Mesenchymal stem cell (in vitro differentiated cells and primary cell): Measurements from ENCODE around the gene AACS.
"Not testable (repeated sequence)": the region's sequence is repeated elsewhere in the genome, so short reads cannot be mapped to it uniquely, and the experiment has no call there.

Source experiments
- DNase-seq: peaks from one replicate; pipeline ENCODE4 v3.0.0-alpha.2; 2013
- H2AFZ ChIP-seq: one replicate; pipeline ENCODE4 v1.6.1; 2013; ENCODE audit warnings: low read depth, mild to moderate bottlenecking, control low read depth, inconsistent platforms, low read length, moderate library complexity
- H2AK5ac ChIP-seq: 2 replicates; pipeline ENCODE4 v1.6.1; 2013; ENCODE audit warnings: low read length, moderate library complexity, mild to moderate bottlenecking, inconsistent platforms; ENCODE audit not compliant: severe bottlenecking
- H2BK120ac ChIP-seq: one replicate; pipeline ENCODE4 v1.6.1; 2013; ENCODE audit warnings: low read depth, mild to moderate bottlenecking, inconsistent platforms, low read length, moderate library complexity
- H2BK12ac ChIP-seq, 2 experiments: one replicate each; pipeline ENCODE4 v1.6.1; 2013; ENCODE audit warnings: inconsistent platforms in 2 of 2, low read length in 2 of 2, mild to moderate bottlenecking in 2 of 2, moderate library complexity in 2 of 2, control low read depth in 1 of 2
- H2BK15ac ChIP-seq: one replicate; pipeline ENCODE4 v1.6.1; 2013; ENCODE audit warnings: mild to moderate bottlenecking, low read depth, inconsistent platforms; ENCODE audit not compliant: poor library complexity, severe bottlenecking
- H2BK5ac ChIP-seq: 2 replicates; pipeline ENCODE4 v1.6.1; 2013; ENCODE audit warnings: low read depth, mild to moderate bottlenecking, low read length, control low read depth, inconsistent platforms; ENCODE audit not compliant: poor library complexity, severe bottlenecking
- H3K14ac ChIP-seq, 2 experiments: one replicate each; pipeline ENCODE4 v1.6.1; 2013; ENCODE audit warnings: inconsistent platforms in 2 of 2, low read length in 2 of 2, control low read depth in 1 of 2, mild to moderate bottlenecking in 1 of 2, moderate library complexity in 1 of 2
- H3K18ac ChIP-seq, 2 experiments: one replicate each; pipeline ENCODE4 v1.6.1; 2013; ENCODE audit warnings: inconsistent platforms in 2 of 2, low read length in 2 of 2, control low read depth in 1 of 2, low read depth in 1 of 2, mild to moderate bottlenecking in 1 of 2
- H3K23ac ChIP-seq, 2 experiments: one replicate each; pipeline ENCODE4 v1.6.1; 2013; ENCODE audit warnings: inconsistent platforms in 2 of 2, low read length in 2 of 2, mild to moderate bottlenecking in 2 of 2, moderate library complexity in 2 of 2, control low read depth in 1 of 2
- H3K27ac ChIP-seq: 2 replicates; pipeline ENCODE4 v1.5.1; 2013; ENCODE audit warnings: mild to moderate bottlenecking, moderate library complexity, low read length, control low read depth, inconsistent platforms; ENCODE audit not compliant: poor library complexity, severe bottlenecking
- H3K27me3 ChIP-seq, 2 experiments: 2 replicates each; pipeline versions ENCODE4 v1.6.1 to v1.7.0; 2013; ENCODE audit warnings: low read length in 2 of 2, mild to moderate bottlenecking in 2 of 2, moderate library complexity in 2 of 2, control low read depth in 1 of 2, inconsistent platforms in 1 of 2; ENCODE audit not compliant: control insufficient read depth in 1 of 2, insufficient read depth in 1 of 2
- H3K36me3 ChIP-seq, 2 experiments: 2 replicates each; pipeline versions ENCODE4 v1.6.1 to v1.7.0; 2013; ENCODE audit warnings: low read length in 2 of 2, control low read depth in 1 of 2, inconsistent platforms in 1 of 2, low read depth in 1 of 2, mild to moderate bottlenecking in 1 of 2; ENCODE audit not compliant: insufficient read depth in 2 of 2, control insufficient read depth in 1 of 2
- H3K4ac ChIP-seq, 2 experiments: one replicate each; pipeline ENCODE4 v1.6.1; 2013; ENCODE audit warnings: inconsistent platforms in 2 of 2, low read length in 2 of 2, mild to moderate bottlenecking in 2 of 2, moderate library complexity in 2 of 2, control low read depth in 1 of 2, low read depth in 1 of 2
- H3K4me1 ChIP-seq: 2 replicates; pipeline ENCODE4 v1.6.1; 2013; ENCODE audit warnings: low read depth, low read length, control low read depth; ENCODE audit not compliant: control insufficient read depth, insufficient read depth
- H3K4me2 ChIP-seq: 2 replicates; pipeline ENCODE4 v1.6.1; 2013; ENCODE audit warnings: low read length, mild to moderate bottlenecking, inconsistent platforms; ENCODE audit not compliant: poor library complexity, severe bottlenecking
- H3K4me3 ChIP-seq, 2 experiments: 2 replicates each; pipeline versions ENCODE4 v1.5.1 to v1.7.0; 2013; ENCODE audit warnings: low read length in 2 of 2, mild to moderate bottlenecking in 2 of 2, control low read depth in 1 of 2, low read depth in 1 of 2; ENCODE audit not compliant: insufficient read depth in 1 of 2
- H3K79me1 ChIP-seq: replicated peaks from 2 replicates; pipeline ENCODE4 v1.6.1; 2013; ENCODE audit warnings: mild to moderate bottlenecking, control low read depth, low read length, inconsistent platforms; ENCODE audit not compliant: poor library complexity, severe bottlenecking
- H3K9ac ChIP-seq: 2 replicates; pipeline ENCODE4 v1.7.0; 2013; ENCODE audit warnings: mild to moderate bottlenecking, low read length, moderate library complexity
- H3K9me3 ChIP-seq: 2 replicates; pipeline ENCODE4 v1.7.0; 2013; ENCODE audit warnings: mild to moderate bottlenecking, low read length; ENCODE audit not compliant: control insufficient read depth
- H4K8ac ChIP-seq: one replicate; pipeline ENCODE4 v1.6.1; 2013; ENCODE audit warnings: inconsistent platforms, mild to moderate bottlenecking, low read length, moderate library complexity
- H4K91ac ChIP-seq: one replicate; pipeline ENCODE4 v1.6.1; 2013; ENCODE audit warnings: mild to moderate bottlenecking, low read length, inconsistent platforms
- WGBS: methylation state at CpG from one replicate; pipeline ENCODE4 v1.1.7; 2013; ENCODE audit warnings: mixed read lengths; 5-methylcytosine and 5-hydroxymethylcytosine counted together

Gene AACS

GRCh38 chr12:125081427-125081826 lies 16.2 kb downstream of the AACS start:
- H3K9me3 ChIP-seq, result no peaks in the 10 kb centered on the region
- no peak overlapping the region for H2AK5ac ChIP-seq
- H2BK120ac ChIP-seq, result no peak overlapping the region
- no peak overlapping the region for H3K4ac ChIP-seq
- no peak overlapping the region for H3K23ac ChIP-seq
- no peak overlapping the region for H4K91ac ChIP-seq
- no peak overlapping the region for H2BK12ac ChIP-seq
- H3K4me2 ChIP-seq, result no peak overlapping the region
- no peaks in the 10 kb centered on the region for H3K27me3 ChIP-seq
- no peak overlapping the region for H2BK5ac ChIP-seq
- no peak overlapping the region for H3K18ac ChIP-seq
- no peak overlapping the region for H3K4me3 ChIP-seq
- H3K79me1 ChIP-seq, result peaks cover 3% of the 10 kb centered on the region
- H3K27ac ChIP-seq, result peak overlapping the region; percentile 58
- no peak overlapping the region for H2BK15ac ChIP-seq
- H4K8ac ChIP-seq, result no peak overlapping the region
- H2AFZ ChIP-seq, result no peak overlapping the region
- peaks cover 28 to 46% of the 10 kb centered on the region in 2 experiments for H3K36me3 ChIP-seq
- H3K9ac ChIP-seq, result no peak overlapping the region
- 95% methylated on average over 11 of the region's 11 CpGs for WGBS
- no peak overlapping the region for H3K14ac ChIP-seq
- no peak for DNase-seq
- peaks cover 9% of the 10 kb centered on the region for H3K4me1 ChIP-seq

DNA sequence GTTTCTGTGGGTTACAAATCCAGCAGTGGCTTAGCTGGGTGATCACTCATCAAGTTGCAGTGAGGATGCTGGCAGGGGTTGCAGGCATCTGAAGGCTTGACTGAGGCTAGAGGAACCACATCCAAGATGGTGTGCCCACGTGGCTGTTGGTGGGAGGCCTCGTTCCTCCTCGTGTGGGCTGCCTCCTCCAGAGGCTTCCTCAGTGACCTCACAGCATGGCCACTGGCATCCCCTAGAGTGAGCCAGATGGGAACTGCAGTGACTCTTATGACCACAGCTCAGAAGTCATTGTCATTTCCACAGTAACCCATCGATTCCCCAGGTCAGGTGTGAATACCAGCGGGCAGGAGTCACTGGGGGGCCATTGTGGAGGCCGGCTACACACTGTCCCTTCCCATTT lies 17.8 kb downstream of the AACS start:
- H3K18ac ChIP-seq, result no peak overlapping the region
- 81% methylated on average over 6 of the region's 6 CpGs for whole genome bisulfite sequencing
- H3K14ac ChIP-seq, result no peak overlapping the region
- H2AFZ ChIP-seq, result no peak overlapping the region
- H3K9ac ChIP-seq, result no peak overlapping the region
- no peak overlapping the region for H3K4ac ChIP-seq
- no peak overlapping the region for H3K4me3 ChIP-seq
- H4K8ac ChIP-seq, result no peak overlapping the region
- no peaks in the 10 kb centered on the region for H3K27me3 ChIP-seq
- H2BK12ac ChIP-seq, result no peak overlapping the region
- H3K79me1 ChIP-seq, result peaks cover 3% of the 10 kb centered on the region
- H4K91ac ChIP-seq, result no peak overlapping the region
- DNase-seq, result no peak
- no peak overlapping the region for H3K27ac ChIP-seq
- H2BK15ac ChIP-seq, result no peak overlapping the region
- H3K36me3 ChIP-seq, result peaks cover 32 to 57% of the 10 kb centered on the region in 2 experiments
- H3K23ac ChIP-seq, result no peak overlapping the region
- no peak overlapping the region for H2BK5ac ChIP-seq
- no peak overlapping the region for H2BK120ac ChIP-seq
- no peak overlapping the region for H2AK5ac ChIP-seq
- H3K4me1 ChIP-seq, result peaks cover 9% of the 10 kb centered on the region
- no peaks in the 10 kb centered on the region for H3K9me3 ChIP-seq
- H3K4me2 ChIP-seq, result no peak overlapping the region

DNA sequence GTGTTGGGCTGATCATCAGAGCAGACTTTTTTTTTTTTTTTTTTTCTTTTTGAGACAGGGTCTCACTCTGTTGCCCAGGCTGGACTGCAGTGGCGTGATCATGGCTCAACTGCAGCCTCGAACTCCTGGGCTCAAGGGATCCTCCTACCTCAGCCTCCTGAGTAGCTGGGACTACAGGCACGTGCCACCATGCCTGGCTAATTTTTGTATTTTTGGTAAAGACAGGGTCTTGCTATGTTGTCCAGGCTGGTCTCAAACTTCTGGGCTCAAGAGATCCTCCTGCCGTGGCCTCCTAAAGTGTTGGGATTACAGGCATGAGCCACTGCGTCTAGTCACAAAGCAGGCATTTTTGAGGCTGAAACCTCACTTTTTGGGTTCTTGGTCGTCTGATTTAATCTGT lies 23.0 kb downstream of the AACS start:
- H3K36me3 ChIP-seq, result peaks cover 48 to 76% of the 10 kb centered on the region in 2 experiments
- H2BK120ac ChIP-seq, H3K9ac ChIP-seq, H3K18ac ChIP-seq, H3K9me3 ChIP-seq, DNase-seq, H3K4me3 ChIP-seq, H4K91ac ChIP-seq, H2BK15ac ChIP-seq, H3K4ac ChIP-seq, H2AK5ac ChIP-seq, H3K23ac ChIP-seq, H3K27me3 ChIP-seq, H2BK12ac ChIP-seq, H2AFZ ChIP-seq, H3K14ac ChIP-seq, H2BK5ac ChIP-seq, H4K8ac ChIP-seq, H3K27ac ChIP-seq, H3K4me2 ChIP-seq: not testable (repeated sequence)
- peaks cover 29% of the 10 kb centered on the region for H3K4me1 ChIP-seq
- 86% methylated on average over 6 of the region's 6 CpGs for WGBS
- H3K79me1 ChIP-seq, result peaks cover 12% of the 10 kb centered on the region

DNA sequence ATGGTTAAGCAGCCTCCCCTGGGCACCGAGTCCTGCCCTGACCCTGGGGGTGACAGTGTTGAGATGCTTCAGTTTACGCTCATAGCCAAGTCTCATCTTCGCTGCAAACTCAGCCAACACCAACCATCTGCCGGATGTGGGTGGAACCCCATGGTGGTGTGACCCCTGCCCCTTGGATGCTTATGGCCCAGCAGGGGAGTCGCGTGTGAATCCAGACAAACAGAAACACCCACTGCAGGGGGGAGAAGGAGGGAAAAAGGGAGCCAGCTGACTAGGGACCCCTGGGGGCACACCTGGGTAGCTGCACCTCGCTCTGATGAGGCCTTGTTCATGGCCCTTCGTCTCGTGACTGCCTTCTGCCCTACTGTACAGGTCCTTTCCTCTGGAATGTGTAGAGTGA lies 23.8 kb downstream of the AACS start:
- Histone ChIP-seq H3K9me3 (no peaks in the 10 kb centered on the region), H2BK12ac (no peak overlapping the region), H2BK5ac (no peak overlapping the region), H2AFZ (no peak overlapping the region), H3K4me1 (peaks cover 37% of the 10 kb centered on the region), H3K36me3 (peaks cover 53 to 77% of the 10 kb centered on the region in 2 experiments), H3K23ac (no peak overlapping the region), H3K79me1 (peaks cover 12% of the 10 kb centered on the region), H3K4me2 (no peak overlapping the region), H4K91ac (no peak overlapping the region), H3K27ac (no peak overlapping the region), H3K4me3 (no peak overlapping the region), H3K27me3 (no peaks in the 10 kb centered on the region), H2BK120ac (no peak overlapping the region), H3K18ac (no peak overlapping the region), H3K4ac (no peak overlapping the region), H4K8ac (no peak overlapping the region), H3K9ac (no peak overlapping the region), H2AK5ac (no peak overlapping the region), H3K14ac (no peak overlapping the region), H2BK15ac (no peak overlapping the region)
- WGBS, result 97% methylated on average over 8 of the region's 9 CpGs
- no peak for DNase-seq
